GM18870 (cell line): Measurements from ENCODE around the gene EYA2.
"Not testable (repeated sequence)": the region's sequence is repeated elsewhere in the genome, so short reads cannot be mapped to it uniquely, and the experiment has no call there.

Experiments used
- ATAC-seq: cut with Tn5 transposase; IDR thresholded peaks from one replicate; pipeline ENCODE4 v1.9.1; 2021; ENCODE audit warnings: moderate library complexity; ENCODE audit not compliant: unreplicated experiment

Gene EYA2

GRCh38 chr20:46951405-46951804 lies 56.8 kb downstream of the EYA2 start:
- no peak for ATAC-seq

DNA sequence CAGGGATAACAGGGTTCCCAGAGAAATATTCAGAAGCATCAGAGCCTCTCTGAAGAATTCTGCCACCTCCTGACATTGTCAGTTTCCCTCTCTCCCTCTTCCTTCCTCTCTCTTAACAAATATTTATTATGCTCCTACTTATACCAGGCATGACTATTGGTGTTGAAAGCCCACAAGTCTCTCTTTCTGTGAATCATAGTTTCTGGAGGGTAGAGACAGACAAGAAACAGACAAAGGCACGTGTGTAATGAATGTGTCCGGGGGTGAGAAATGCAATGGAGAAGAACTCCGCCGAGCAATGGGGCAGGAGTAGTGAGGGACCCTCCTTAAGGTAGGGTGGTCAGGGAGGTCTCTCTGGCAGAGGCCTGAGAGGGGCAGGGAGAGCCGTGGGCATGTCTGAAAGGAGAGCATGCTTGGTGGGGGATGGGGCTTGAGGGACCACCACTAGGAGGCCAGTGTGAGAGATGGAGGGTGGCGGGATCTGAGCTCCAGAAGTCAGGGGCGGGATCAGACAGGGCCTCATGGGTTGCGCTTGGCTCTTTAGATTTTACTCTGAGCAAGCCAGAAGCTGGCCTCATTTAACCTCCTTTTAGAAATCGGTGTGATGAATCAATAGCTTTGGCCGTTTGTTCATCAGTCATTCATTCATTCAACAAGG lies 57.3 kb downstream of the EYA2 start:
- no peak for ATAC-seq

DNA sequence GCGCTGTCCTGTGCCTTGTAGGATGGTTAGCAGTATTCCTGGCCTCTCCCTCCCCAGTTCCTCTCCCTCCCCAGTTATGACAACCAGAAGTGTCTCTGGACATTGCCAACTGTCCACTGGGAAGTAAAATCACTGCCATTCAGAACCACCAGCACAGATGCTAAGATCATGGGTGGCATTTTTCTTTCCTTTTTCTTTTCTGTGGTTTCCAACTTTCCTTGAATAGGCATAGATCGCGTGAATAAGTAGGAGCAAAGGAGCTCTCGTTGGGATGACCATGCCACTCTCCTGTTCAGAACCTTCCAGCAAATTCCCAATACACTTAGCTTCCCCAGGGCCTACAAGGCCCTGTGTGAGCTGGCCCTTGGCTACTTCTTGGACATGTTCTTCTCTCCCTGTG lies 59.0 kb downstream of the EYA2 start:
- ATAC-seq: no peak

- no peak for ATAC-seq
These were observed 59.9 kb downstream of the EYA2 start for GRCh38 chr20:46954490-46955038.

DNA sequence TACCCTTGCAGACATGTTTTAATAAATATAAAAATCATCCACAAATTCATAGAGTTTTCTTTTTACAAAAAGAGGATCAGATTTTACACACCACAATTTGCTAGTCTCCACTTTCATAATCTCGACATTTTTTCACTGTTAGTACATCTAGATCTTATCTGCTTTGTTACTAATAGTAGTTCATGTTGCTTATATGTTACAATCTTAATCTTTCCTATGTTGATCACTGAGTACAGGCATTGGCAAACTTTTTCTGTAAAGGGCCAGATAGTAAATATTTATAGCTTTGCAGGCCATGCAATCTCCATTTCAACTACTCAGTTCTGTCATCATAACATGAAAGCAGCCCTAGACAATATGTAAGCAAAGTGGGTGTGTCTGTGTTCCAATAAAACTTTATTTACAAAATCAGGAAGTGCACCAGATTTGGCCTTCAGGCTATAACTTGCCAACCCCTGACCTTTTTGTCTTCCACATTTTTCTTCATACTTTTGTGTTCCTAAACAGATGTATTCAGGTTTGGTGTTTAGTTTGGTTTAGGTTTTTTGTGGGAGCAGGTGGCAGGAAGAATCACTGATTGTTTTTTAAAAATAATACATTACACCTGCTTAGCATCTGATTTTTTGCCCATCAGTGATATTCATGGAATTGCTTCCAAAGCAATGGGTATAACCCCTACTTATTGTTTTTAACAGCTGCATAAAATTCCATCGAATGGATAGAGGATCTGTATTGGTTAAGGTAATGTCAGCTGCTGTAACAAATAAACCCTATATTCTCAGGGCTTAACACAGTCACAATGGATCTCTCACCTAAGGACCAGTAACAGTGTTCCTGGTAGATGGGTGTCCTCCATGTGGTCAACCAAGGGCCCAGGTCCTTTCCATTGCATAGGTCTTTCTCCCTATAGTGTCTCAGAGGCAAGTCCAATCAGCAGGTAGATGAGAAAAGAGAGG lies 61.2 kb downstream of the EYA2 start:
- no peak for ATAC-seq

- no peak for ATAC-seq
These were observed 64.5 kb downstream of the EYA2 start for GRCh38 chr20:46959081-46959692.

- no peak for ATAC-seq
These were observed 65.2 kb downstream of the EYA2 start for GRCh38 chr20:46959821-46960220.

GRCh38 chr20:46960536-46960935 lies 65.9 kb downstream of the EYA2 start:
- ATAC-seq: no peak

GRCh38 chr20:46961968-46962367 lies 67.3 kb downstream of the EYA2 start:
- ATAC-seq: not testable (repeated sequence)

- ATAC-seq: no peak
These were observed 68.0 kb downstream of the EYA2 start for GRCh38 chr20:46962452-46963195.

DNA sequence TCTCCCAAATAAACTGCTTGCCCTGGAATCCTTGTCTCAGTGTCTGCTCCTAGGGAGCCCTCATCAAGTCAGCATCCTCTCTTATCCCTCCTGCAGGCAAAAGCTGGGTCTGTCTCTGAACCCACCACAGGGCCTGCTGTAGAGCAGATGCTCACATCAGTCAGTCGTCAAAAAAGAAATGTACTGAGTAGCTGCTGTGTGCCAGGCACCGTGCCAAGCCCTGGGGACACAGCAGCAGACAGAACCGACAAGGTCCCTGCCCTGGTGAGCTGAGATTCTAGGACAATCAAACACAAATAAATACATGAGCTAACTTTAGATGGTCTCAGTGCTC lies 68.5 kb downstream of the EYA2 start:
- ATAC-seq: no peak

DNA sequence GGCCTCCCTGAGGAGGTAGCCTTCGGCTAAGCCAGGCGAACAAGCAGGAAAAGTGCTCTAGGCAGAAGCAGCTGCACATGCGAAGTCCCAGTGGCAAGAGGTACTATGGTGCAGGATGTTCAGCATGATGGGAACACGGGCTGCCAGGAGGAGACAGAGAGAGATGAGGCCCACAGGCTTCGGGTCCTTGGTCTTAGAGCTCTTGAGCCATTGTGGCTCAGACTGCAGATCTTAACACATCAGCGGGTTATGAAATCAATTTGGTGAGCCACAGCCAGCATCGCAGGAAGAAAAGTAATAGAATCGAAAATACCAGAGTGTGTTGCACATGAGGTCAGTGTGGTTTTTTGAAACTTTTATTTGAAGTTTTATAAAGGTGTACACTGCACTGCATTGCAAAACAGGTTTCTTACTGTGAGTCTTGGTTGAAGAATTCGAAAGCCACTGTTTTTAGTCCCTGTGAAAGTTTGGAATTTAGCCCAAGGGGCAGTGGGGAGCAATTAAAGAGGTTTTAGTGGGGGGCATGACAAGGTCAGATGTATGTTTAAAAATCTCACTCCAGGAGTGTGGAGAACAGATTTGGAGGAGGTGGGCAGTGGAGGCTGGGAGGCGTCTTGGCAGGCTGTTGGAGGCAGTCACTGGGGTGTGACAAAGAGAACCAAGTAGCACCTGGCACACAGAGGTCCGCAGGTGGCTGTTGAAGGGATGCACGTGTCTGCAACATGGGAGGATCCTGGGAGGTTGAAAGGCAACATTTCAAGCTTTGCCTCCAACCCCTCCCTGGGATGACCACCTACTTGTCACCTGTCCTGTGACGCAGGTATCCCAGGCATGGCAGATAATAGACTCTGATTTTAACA lies 69.3 kb downstream of the EYA2 start:
- no peak for ATAC-seq

DNA sequence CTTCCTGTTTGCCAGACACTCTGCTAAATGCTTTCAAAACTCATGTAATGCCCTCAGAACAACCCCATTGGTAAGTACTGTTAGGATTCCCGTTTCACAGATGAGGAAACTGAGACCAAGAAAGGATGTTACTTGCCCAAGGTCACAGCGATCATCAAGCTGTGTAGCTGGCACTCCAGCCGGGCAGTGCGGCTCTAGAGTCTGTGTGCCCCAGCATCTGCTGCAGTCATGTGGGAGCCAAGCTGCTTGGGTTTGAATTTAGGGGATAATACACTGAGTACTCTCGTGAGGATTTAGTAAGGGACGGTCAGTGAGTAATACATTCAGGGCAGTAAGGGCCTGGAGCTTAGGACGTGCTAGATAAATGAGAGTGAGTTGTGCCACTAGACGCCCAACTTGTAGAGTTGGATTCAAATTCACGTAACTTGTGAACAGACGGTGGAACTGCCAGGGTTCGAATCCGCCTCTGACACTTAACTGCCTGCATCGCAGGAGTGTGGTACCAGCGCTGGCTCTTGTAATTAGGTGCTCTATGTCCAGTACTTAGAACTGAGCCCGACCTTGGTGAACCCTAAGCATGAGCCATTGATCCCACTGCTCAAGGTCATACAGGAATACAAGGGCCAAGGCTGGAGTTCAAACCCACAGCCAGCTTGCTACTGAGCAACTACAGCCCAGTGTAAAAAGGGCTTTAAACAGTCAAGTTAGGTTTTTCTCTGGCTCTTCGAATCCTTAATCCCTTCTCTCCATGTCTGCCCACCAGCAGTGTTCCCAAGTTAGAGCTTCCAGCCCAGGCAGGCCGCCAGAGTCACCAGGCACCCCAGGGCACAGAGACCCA lies 70.2 kb downstream of the EYA2 start:
- ATAC-seq: no peak

GRCh38 chr20:46965477-46965876 lies 70.8 kb downstream of the EYA2 start:
- no peak for ATAC-seq

DNA sequence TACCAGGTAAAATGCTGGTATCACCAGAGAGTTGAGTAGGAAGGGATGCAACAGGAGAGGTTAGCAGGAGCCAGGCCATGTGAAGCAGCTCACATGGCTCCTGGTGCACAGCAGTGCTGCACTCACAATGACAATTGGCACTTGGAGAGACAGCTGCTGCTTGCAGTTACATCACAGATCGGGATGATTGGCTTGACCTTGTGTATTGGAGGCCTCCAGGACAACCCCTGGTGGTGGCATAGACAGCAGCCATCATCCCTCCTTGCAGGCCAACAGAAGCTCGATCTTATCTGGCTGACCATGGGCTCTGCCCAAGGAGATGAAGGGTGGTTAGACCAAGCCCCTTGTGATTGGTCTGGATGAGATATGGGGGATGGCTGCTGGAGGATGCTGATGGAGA lies 73.0 kb downstream of the EYA2 start:
- no peak for ATAC-seq

DNA sequence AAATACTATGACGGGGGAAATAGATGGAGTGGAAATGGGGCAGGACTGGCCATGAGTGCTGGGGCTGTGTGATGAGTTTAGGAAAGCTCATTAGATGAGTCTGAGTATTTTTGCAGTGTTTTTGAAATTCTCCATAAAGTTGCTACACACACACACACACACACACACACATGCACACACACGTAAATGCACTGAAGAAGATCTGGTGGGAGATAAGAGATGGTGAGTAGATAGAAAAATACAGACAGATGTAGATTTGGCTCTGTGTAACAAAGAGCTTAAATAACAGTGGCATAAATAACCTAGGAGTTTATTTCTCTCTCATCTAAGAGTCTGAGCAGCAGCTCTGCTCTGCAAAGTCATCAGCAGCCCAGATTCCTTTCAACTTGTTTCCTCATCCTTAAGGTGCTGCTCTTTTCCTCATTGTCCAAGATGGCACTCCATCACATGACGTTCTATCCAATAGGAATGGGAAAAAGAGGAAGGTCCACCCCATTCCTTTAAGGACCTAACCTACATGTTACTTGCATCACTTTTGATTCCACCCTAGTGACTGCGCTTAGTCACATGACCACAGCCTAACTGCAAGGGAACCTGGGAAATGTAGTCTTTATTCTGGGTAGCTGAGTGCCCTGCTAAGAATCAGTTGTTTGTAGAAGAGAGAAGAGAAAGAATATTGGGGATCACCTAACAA lies 76.4 kb downstream of the EYA2 start:
- ATAC-seq: no peak

DNA sequence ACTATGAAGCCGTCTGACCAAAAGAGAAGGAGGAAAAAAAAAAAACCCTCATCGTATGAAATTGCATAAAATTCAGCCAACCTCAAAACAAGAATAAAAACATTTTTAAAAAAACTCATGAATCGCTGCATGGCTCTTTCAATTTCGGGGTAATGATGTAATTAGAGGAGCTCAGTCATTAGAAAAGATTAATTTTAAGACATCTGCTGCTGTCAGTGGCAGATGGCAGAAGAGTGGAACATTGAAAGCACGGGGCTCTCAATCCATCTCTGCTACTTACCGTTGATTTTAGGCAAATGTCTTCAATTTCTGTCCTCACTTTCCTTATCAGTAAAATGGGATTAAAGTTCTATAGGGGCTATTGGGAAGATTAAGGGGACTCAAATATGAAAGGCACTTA lies 79.1 kb downstream of the EYA2 start:
- no peak for ATAC-seq

DNA sequence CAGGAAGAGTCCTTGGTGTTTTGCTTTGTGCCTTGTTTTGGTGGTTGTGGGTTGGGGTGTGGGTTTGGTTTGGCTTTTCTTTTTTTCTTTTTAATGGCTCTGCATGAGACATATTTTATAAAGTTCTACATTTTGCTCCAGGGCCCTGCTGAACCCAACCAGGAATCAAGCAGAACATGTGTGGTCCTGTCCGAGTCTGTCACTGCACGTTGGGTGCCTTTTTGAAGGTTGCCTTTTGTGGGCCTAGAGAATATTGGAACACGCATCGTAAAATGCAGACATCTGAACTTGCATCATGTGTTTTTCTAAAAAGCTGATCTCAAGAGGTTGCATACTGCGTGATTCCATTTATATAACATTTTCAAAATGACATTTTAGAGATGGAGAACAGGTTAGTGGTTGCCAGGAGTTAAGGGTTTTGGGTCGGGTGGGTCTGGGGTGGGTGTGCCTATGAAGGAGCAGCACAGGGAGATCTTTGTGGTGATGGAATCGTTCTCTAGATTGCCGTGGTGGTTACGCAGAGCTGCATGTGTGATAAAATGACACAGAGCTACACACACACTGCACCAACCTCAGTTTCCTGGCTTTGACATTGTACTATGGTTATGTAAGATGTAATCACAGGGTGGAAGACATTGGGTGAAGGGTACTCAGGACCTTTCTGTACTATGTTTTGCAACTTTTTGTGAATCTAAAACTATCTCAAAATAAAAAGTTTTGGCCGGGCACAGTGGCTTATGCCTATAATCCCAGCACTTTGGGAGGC lies 80.2 kb downstream of the EYA2 start:
- no peak for ATAC-seq
